SK-N-MC (cell line): ENCODE measurements around the gene SLC25A53.

ENCODE experiments used
- EZH2 ChIP-seq: fragments of 200-600 bp; sonication (generic); IDR thresholded peaks from one replicate; pipeline ENCODE4 v1.6.1; 2017; ENCODE audit warnings: antibody characterized with exemption
- FOXP2 ChIP-seq: optimal IDR thresholded peaks from 2 replicates; pipeline ENCODE3; 2011; ENCODE audit warnings: mild to moderate bottlenecking, moderate library complexity; ENCODE audit not compliant: insufficient read depth; ENCODE audit errors: extremely low read length, control extremely low read depth

- TF ChIP-seq FOXP2: no peak
- TF ChIP-seq EZH2: no peak
Measured at GRCh38 chrX:104084063-104084462, 72.7 kb downstream of the SLC25A53 start.
